HG03457 (cell line): Measurements from ENCODE around the gene CNOT10.

ENCODE experiments used
- ATAC-seq: cut with Tn5 transposase; IDR thresholded peaks from one replicate; pipeline ENCODE4 v1.9.1; 2021; ENCODE audit warnings: moderate number of reproducible peaks; ENCODE audit not compliant: unreplicated experiment

CNOT10 gene

GRCh38 chr3:32817558-32818228 lies 132.7 kb downstream of the CNOT10 start, which contains the start of gene TRIM71:
Gene TRIM71, plus strand, starts transcription at chr3:32817997. Its CDS starts 84 bp downstream, at chr3:32818081.
- no peak for ATAC-seq

- no peak for ATAC-seq
Measured at GRCh38 chr3:32818229-32818969, 133.4 kb downstream of the CNOT10 start.

- ATAC-seq = no peak
Measured at GRCh38 chr3:32818970-32819511, 134.1 kb downstream of the CNOT10 start.

GRCh38 chr3:32819551-32820348 lies 134.8 kb downstream of the CNOT10 start:
- ATAC-seq = no peak

GRCh38 chr3:32820430-32820829 lies 135.4 kb downstream of the CNOT10 start:
- no peak for ATAC-seq

- ATAC-seq = no peak
Measured at GRCh38 chr3:32820971-32821685, 136.1 kb downstream of the CNOT10 start.

- no peak for ATAC-seq
Measured at GRCh38 chr3:32821686-32822296, 136.8 kb downstream of the CNOT10 start.

- ATAC-seq = no peak
Measured at GRCh38 chr3:32822609-32823498, 137.9 kb downstream of the CNOT10 start.
